KMS-11 (cell line): Measurements from ENCODE around the gene SPATS2L.
A peak's percentile ranks its signal among the peaks of the same experiment; 100 is the strongest.

ENCODE experiments used
- H2AFZ ChIP-seq: fragments of 200-600 bp; sonication (generic); 2 replicates; pipeline ENCODE4 v1.6.1; 2016; ENCODE audit warnings: antibody characterized with exemption, mixed run types, low read depth
- H3K27ac ChIP-seq: fragments of 200-600 bp; sonication (generic); 2 replicates; pipeline ENCODE4 v1.6.1; 2016; ENCODE audit warnings: mild to moderate bottlenecking, mixed run types
- H3K27me3 ChIP-seq: fragments of 200-600 bp; sonication (generic); 2 replicates; pipeline ENCODE4 v1.6.1; 2017; ENCODE audit warnings: mild to moderate bottlenecking, low read depth, mixed run types, moderate library complexity; ENCODE audit not compliant: insufficient read depth
- H3K36me3 ChIP-seq: fragments of 200-600 bp; sonication (generic); 2 replicates; pipeline ENCODE4 v1.6.1; 2017; ENCODE audit warnings: mild to moderate bottlenecking, mixed run types; ENCODE audit not compliant: insufficient read depth
- H3K4me1 ChIP-seq: fragments of 200-600 bp; sonication (generic); 2 replicates; pipeline ENCODE4 v1.6.1; 2016; ENCODE audit warnings: mild to moderate bottlenecking, low read depth, mixed run types; ENCODE audit not compliant: poor library complexity, severe bottlenecking
- H3K4me2 ChIP-seq: fragments of 200-600 bp; sonication (generic); 2 replicates; pipeline ENCODE4 v1.7.0; 2016; ENCODE audit warnings: mild to moderate bottlenecking, mixed run types
- H3K4me3 ChIP-seq: fragments of 200-600 bp; sonication (generic); IDR thresholded peaks from 2 replicates; pipeline ENCODE4 v1.6.1; 2017; ENCODE audit warnings: low read depth, low read length, mixed read lengths; ENCODE audit not compliant: insufficient read depth
- H3K79me2 ChIP-seq: fragments of 200-600 bp; sonication (generic); 2 replicates; pipeline ENCODE4 v1.6.1; 2016; ENCODE audit warnings: low read depth, mixed run types; ENCODE audit not compliant: insufficient read depth
- H3K9ac ChIP-seq: fragments of 200-600 bp; sonication (generic); 2 replicates; pipeline ENCODE4 v1.6.1; 2016; ENCODE audit warnings: mild to moderate bottlenecking, mixed run types
- H4K20me1 ChIP-seq: fragments of 200-600 bp; sonication (generic); 2 replicates; pipeline ENCODE4 v1.6.1; 2016; ENCODE audit warnings: mild to moderate bottlenecking, mixed run types; ENCODE audit not compliant: insufficient read depth
- CTCF ChIP-seq: fragments of 200-600 bp; sonication (generic); conservative IDR thresholded peaks from 2 replicates; pipeline ENCODE4 v1.6.1; 2017; ENCODE audit warnings: low read depth, mild to moderate bottlenecking, antibody characterized with exemption, low read length, moderate library complexity, mixed read lengths

The SPATS2L gene

GRCh38 chr2:200306196-200306930, at the start of gene SPATS2L:
Gene SPATS2L, plus strand, starts transcription at chr2:200306693. Its CDS starts 82,552 bp downstream, at chr2:200389245.
- peak within 1 kb of the TSS; percentile 78 for H3K4me2 ChIP-seq
- peaks cover 20% of the 10 kb centered on the region; the same call in 1 of the 2 replicates for H3K79me2 ChIP-seq
- peak within 1 kb of the TSS; percentile 74 for H3K9ac ChIP-seq
- no peaks in the 10 kb centered on the region for H3K27me3 ChIP-seq
- peak within 1 kb of the TSS; percentile 97 for H2AFZ ChIP-seq
- H4K20me1 ChIP-seq = no peaks in the 10 kb centered on the region
- peak within 1 kb of the TSS; percentile 96 for H3K4me3 ChIP-seq
- H3K4me1 ChIP-seq = peaks cover 27% of the 10 kb centered on the region
- H3K36me3 ChIP-seq = no peaks in the 10 kb centered on the region
- H3K27ac ChIP-seq = peak within 1 kb of the TSS; percentile 67
- TF ChIP-seq CTCF = no peak

- Histone ChIP-seq H3K79me2 (no peaks in the 10 kb centered on the region), H3K4me3 (no peak overlapping the region), H3K4me1 (no peaks in the 10 kb centered on the region), H3K9ac (no peak overlapping the region), H3K36me3 (no peaks in the 10 kb centered on the region), H2AFZ (no peak overlapping the region), H3K27ac (no peak overlapping the region), H4K20me1 (no peaks in the 10 kb centered on the region), H3K4me2 (no peak overlapping the region), H3K27me3 (no peaks in the 10 kb centered on the region)
- TF ChIP-seq CTCF = no peak
Measured at GRCh38 chr2:200257570-200257969, 48.9 kb upstream of the SPATS2L start.

- Histone ChIP-seq H3K27me3 (no peaks in the 10 kb centered on the region), H3K4me1 (no peaks in the 10 kb centered on the region), H3K36me3 (no peaks in the 10 kb centered on the region), H4K20me1 (no peaks in the 10 kb centered on the region), H3K9ac (no peak overlapping the region), H3K4me2 (no peak overlapping the region), H3K79me2 (no peaks in the 10 kb centered on the region), H3K27ac (no peak overlapping the region), H2AFZ (no peak overlapping the region), H3K4me3 (no peak overlapping the region)
- no peak for TF ChIP-seq CTCF
Measured at GRCh38 chr2:200258081-200258480, 48.4 kb upstream of the SPATS2L start.

GRCh38 chr2:200258881-200259576, 47.5 kb upstream of the SPATS2L start:
- Histone ChIP-seq H3K9ac (no peak overlapping the region), H3K79me2 (no peaks in the 10 kb centered on the region), H3K4me2 (no peak overlapping the region), H3K4me1 (no peaks in the 10 kb centered on the region), H3K27ac (no peak overlapping the region), H3K36me3 (no peaks in the 10 kb centered on the region), H2AFZ (no peak overlapping the region), H4K20me1 (no peaks in the 10 kb centered on the region), H3K27me3 (no peaks in the 10 kb centered on the region), H3K4me3 (no peak overlapping the region)
- TF ChIP-seq CTCF = no peak
